Stimulated activated CD8-positive, alpha-beta memory T cell treated with anti-CD3 and anti-CD28 coated beads, Interleukin-7, amount 100 ng/mL, for 48 hours (primary cell): ENCODE measurements around the gene NGDN.

ENCODE experiments used
- DNase-seq, 2 donors: peaks; one replicate each; pipeline ENCODE4 v3.0.0-alpha.2; 2020; ENCODE audit warnings: low read depth in 1 of 2; ENCODE audit errors: extremely low read depth in 1 of 2

The NGDN gene

GRCh38 chr14:23520899-23521533, 51.5 kb downstream of the NGDN start:
- no peak for DNase-seq

DNA sequence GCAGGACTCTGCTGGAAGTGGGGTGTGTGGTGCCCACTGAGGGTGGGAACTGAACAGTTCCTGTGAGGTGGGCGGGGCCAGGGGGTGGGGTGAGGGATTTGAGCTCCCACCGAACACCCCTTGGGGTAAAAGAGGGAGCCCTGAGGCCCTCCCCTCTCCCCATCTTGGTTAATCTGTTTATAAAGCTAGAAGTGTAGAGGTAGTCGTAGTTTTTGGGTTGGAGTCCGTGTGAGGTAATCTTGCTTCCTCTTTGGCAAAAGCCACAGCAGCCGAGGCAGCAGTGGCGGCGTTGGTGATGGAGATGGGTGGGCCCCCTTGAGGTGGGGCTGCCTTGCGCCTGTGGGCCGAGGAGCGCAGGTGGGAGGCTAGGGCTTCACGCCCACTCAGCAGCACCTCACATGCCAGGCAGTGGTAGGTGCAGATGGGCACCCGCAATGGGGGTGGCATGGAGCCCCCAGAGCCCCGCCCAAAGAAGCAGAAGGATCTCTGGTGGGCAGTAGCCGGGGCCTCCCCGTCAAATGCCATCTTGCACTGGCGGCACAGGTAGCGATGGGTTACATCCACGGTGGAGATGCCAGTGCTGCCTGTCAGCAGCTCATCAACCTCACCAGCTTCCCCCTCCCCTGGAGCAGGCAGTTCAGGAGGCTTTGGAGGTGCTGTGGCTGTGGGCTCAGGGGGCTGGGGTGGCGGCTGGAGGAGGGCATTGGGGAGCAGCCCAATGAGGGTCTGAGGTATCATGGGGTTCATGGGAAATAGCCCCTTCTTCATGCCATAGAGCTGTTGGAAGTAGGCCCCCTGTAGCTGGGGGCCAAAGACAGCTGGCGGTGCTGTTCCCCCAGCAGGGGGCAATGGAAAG, 52.5 kb downstream of the NGDN start:
- no peak for DNase-seq

- DNase-seq, result no peak
Observed at GRCh38 chr14:23522643-23523198, 53.2 kb downstream of the NGDN start.

GRCh38 chr14:23523229-23524016, 53.9 kb downstream of the NGDN start:
- no peak for DNase-seq

DNA sequence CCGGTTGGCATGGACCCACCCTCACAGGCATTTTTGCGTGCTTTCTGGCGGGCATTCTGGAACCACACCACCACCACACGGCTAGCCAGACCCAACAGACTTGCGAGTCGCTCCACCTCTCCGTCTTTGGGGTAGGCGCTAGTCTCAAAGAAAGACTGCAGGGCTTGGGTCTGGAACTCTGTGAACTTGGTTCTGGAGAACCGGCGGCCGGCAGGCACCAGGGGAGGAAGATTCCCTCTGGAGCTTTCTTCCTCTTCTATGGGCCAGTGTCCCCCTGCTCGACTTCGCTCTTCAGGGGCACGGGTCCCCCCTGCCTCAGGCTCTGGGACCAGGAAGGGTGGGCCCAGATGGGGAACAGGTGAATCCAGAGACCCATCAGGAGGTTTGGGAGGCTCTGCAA, 55.5 kb downstream of the NGDN start:
- DNase-seq, result no peak

- no peak for DNase-seq
Observed at GRCh38 chr14:23525611-23526010, 56.1 kb downstream of the NGDN start.
